Fibroblast of peridontal ligament (primary cell): ENCODE results near the gene TACC2.

Experiments used
- DNase-seq: peaks from one replicate; pipeline ENCODE4 v3.0.0-alpha.2; 2010; ENCODE audit errors: extremely low read depth

The TACC2 gene

GRCh38 chr10:122277526-122278136, 288.7 kb downstream of the TACC2 start:
- no peak for DNase-seq

GRCh38 chr10:122279725-122280141, 290.8 kb downstream of the TACC2 start:
- peak; percentile 45 for DNase-seq

GRCh38 chr10:122280156-122280555, 291.2 kb downstream of the TACC2 start:
- no peak for DNase-seq

- DNase-seq = no peak
These were observed 292.2 kb downstream of the TACC2 start for GRCh38 chr10:122281018-122281626.

- no peak for DNase-seq
These were observed 292.8 kb downstream of the TACC2 start for GRCh38 chr10:122281751-122282150.

DNA sequence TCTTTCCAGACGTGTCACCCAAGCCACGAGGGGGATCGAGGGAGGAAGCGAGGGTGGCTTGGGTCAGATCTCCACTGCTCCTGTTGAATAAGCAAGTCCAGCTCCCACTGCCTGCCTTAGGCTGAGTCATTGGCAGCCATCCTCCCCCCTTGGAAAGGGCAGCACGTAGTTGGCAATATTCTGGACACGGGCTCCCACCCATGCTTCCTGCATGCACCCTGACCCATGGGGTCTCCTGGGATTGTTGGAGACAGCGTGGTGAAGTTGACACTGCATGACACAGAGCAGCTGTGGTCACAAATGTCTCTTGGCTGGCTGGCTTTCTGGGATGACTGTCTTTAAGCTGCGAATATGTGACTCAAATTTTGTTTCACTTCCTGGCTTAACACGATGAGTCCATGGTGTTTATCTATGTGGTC, 293.3 kb downstream of the TACC2 start:
- DNase-seq = no peak

- DNase-seq = no peak
These were observed 293.9 kb downstream of the TACC2 start for GRCh38 chr10:122282909-122283308.

GRCh38 chr10:122285506-122286444, 296.8 kb downstream of the TACC2 start:
- DNase-seq = no peak

DNA sequence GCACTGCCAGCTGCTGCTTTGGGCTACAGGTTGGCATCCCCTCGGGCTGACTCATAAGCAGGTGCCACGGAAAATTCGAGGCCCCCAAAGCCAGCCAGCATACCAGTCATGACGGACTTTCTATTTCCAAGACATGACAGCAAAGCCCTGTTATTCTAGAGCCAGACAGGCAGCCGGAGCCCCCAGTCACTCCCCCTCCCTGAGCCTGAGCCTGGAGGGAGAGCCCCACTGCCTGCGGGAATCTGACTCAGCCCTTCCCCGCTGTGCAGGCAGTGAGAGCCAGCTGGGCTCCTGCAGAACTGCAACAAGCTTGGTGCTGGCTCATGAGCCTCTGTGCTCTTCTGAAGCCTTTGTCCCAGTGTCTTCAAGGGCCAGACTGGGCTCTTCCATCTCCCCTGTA, 297.9 kb downstream of the TACC2 start:
- no peak for DNase-seq

- DNase-seq = no peak
These were observed 298.6 kb downstream of the TACC2 start for GRCh38 chr10:122287570-122287969.

DNA sequence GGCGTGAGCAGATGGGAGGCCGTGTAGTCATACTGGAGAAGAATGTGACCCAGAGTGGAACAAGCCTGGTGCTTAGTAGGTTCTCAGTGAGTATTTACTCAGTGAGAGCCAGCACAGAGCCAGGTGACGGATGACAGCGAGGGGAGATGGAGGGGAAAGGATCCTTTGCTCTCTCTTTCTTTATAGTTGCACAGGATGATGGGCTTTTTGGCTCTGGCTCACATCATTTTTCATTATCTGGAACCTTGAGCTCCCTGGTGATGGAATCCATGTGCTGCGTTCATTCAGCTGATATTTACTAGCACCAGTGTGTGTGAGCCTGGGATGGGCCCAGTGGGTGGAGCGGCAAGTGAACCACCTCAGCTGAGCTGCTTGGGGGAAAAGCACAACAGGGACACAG, 299.3 kb downstream of the TACC2 start:
- DNase-seq = no peak

- DNase-seq = no peak
These were observed 300.0 kb downstream of the TACC2 start for GRCh38 chr10:122288917-122289316.

GRCh38 chr10:122290334-122290733, 301.4 kb downstream of the TACC2 start:
- DNase-seq = no peak

- no peak for DNase-seq
These were observed 302.0 kb downstream of the TACC2 start for GRCh38 chr10:122290833-122291532.

GRCh38 chr10:122291739-122292138, 302.8 kb downstream of the TACC2 start:
- DNase-seq = no peak

DNA sequence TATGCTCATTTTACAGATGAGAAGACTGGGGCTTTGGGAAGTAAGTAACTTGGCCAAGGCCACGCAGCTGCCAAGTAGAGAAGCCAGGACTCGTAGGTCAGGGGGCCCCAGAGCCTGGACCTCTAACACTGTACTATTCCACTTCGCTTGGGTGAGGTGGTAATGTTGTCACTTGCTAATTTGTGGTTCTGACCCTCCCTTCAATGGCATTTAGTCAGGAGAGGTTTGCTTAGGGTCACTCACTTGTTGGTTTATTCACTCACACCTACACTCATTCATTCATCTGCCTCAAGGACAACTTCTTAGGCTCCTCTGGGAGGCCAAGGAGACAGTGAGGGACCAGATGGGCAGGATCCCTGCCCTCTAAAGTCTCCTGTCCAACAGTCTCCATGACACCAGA, 303.4 kb downstream of the TACC2 start:
- no peak for DNase-seq

GRCh38 chr10:122293156-122293960, 304.4 kb downstream of the TACC2 start:
- no peak for DNase-seq

DNA sequence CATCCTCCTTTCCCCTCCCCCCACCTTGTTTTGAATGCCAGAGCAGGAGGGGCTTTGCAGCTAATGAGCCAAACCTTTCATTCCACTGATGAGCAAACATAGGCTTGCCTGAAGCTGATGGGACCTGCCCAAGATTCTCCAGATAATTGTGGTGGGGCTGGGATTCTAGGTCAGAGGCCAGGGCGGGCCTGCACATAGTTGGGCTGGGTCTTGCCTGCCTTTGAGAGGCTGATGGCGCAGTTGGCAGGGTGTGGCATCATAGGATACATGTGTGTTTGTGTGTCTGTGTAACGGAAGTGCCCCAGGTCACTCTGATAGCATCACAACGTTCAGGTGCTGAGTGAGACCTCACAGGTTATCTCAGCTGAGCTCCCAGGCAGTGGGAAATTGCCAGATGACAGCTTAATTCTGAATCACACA, 305.0 kb downstream of the TACC2 start:
- DNase-seq = no peak

GRCh38 chr10:122294511-122295450, 305.8 kb downstream of the TACC2 start:
- no peak for DNase-seq

GRCh38 chr10:122295451-122295809, 306.5 kb downstream of the TACC2 start:
- DNase-seq = no peak
